Fibroblast of lung (primary cell): ENCODE results near the gene LMBRD1. TPM values are rescaled to one million over a fixed set of nuclear protein-coding genes. Genes with fewer than 3 reads are reported as not detected.
"Not testable (repeated sequence)": the region's sequence is repeated elsewhere in the genome, so short reads cannot be mapped to it uniquely, and the experiment has no call there.

Experiments used
- DNase-seq, 2 donors: peaks; one replicate each; pipeline versions ENCODE4 v3.0.0 to v3.0.0-alpha.2; 2010; ENCODE audit warnings: low read depth in 2 of 2
- H2AFZ ChIP-seq: 2 replicates; pipeline ENCODE4 v1.5.1; 2012; ENCODE audit warnings: low read length, control low read depth, inconsistent platforms
- H3K27ac ChIP-seq: 2 replicates; pipeline ENCODE4 v1.5.1; 2011; ENCODE audit warnings: low read length, control low read depth; ENCODE audit not compliant: insufficient read depth
- H3K27me3 ChIP-seq: 2 replicates; pipeline ENCODE4 v1.5.1; 2011; ENCODE audit warnings: mild to moderate bottlenecking, low read length; ENCODE audit not compliant: control insufficient read depth, insufficient read depth
- H3K36me3 ChIP-seq: 2 replicates; pipeline ENCODE4 v1.5.1; 2011; ENCODE audit warnings: low read length; ENCODE audit not compliant: control insufficient read depth, insufficient read depth
- H3K4me1 ChIP-seq: 2 replicates; pipeline ENCODE4 v1.5.1; 2011; ENCODE audit warnings: low read length; ENCODE audit not compliant: control insufficient read depth, insufficient read depth; ENCODE audit errors: extremely low read depth
- H3K4me2 ChIP-seq: 2 replicates; pipeline ENCODE4 v1.5.1; 2011; ENCODE audit warnings: low read length, control low read depth; ENCODE audit not compliant: insufficient read depth; ENCODE audit errors: extremely low read depth
- H3K4me3 ChIP-seq, 4 experiments: fragments of 200-600 bp in 1 of 4; sonication (generic) in 1 of 4; replicated peaks in 1 of 4; 2 replicates each; pipeline ENCODE4 v1.5.1; 2011 to 2016; ENCODE audit warnings: low read length in 4 of 4, low read depth in 3 of 4, mild to moderate bottlenecking in 3 of 4, control low read depth in 2 of 4, inconsistent platforms in 1 of 4, mixed read lengths in 1 of 4; ENCODE audit not compliant: insufficient read depth in 1 of 4; ENCODE audit errors: control extremely low read depth in 1 of 4
- H3K79me2 ChIP-seq: 2 replicates; pipeline ENCODE4 v1.5.1; 2012; ENCODE audit warnings: mild to moderate bottlenecking, low read length, inconsistent platforms; ENCODE audit not compliant: control insufficient read depth, insufficient read depth
- H3K9ac ChIP-seq: 2 replicates; pipeline ENCODE4 v1.5.1; 2011; ENCODE audit warnings: mild to moderate bottlenecking, low read length, control low read depth; ENCODE audit not compliant: insufficient read depth
- H3K9me3 ChIP-seq: 2 replicates; pipeline ENCODE4 v1.5.1; 2012; ENCODE audit warnings: low read depth, low read length; ENCODE audit not compliant: control insufficient read depth, insufficient read depth
- H4K20me1 ChIP-seq: 2 replicates; pipeline ENCODE4 v1.5.1; 2011; ENCODE audit warnings: low read length; ENCODE audit not compliant: control insufficient read depth, insufficient read depth; ENCODE audit errors: extremely low read depth
- CTCF ChIP-seq, 2 donors: IDR thresholded peaks in 1 of 2; conservative IDR thresholded peaks in 1 of 2; 1 replicate in 1 of 2; 2 replicates in 1 of 2; pipeline ENCODE4 v1.5.1; 2011 to 2012; ENCODE audit warnings: low read length in 2 of 2, control low read depth in 1 of 2, inconsistent platforms in 1 of 2, low read depth in 1 of 2, mild to moderate bottlenecking in 1 of 2
- EZH2 ChIP-seq: IDR thresholded peaks from 2 replicates; pipeline ENCODE4 v1.5.1; 2012; ENCODE audit warnings: low read length, control low read depth, mild to moderate bottlenecking; ENCODE audit errors: missing control alignments
- polyA plus RNA-seq, 2 donors: library from polyadenylated mRNA; depleted of rRNA in 1 of 2; stranded (reverse) in 1 of 2; unstranded in 1 of 2; fragments of >200 nt; gene quantifications; 2 replicates each; pipeline ENCODE4 v1.2.1, GENCODE V29; 2011 to 2012; ENCODE audit warnings: missing spikeins in 1 of 2
- total RNA-seq: library from RNA; depleted of rRNA; stranded (reverse); fragments of >200 nt; gene quantifications from 2 replicates; pipeline ENCODE4 v1.2.1, GENCODE V29; 2014

The LMBRD1 gene
- total and polyA plus RNA-seq, 2 donors (not counting 1 experiment from before 2014, with no cell fraction given) = 30.7 to 46.5 TPM

GRCh38 chr6:69680302-69680701, 116.5 kb downstream of the LMBRD1 start:
- TF ChIP-seq CTCF (conservative IDR thresholded peaks at IDR 0.05 in 1 of 2, IDR thresholded peaks at IDR 0.05 in 1 of 2; ENCODE audit: low read depth in 1 of 2, low read length in 2 of 2) (no peak), EZH2 (no peak)
- no peak overlapping the region for H3K27ac ChIP-seq

DNA sequence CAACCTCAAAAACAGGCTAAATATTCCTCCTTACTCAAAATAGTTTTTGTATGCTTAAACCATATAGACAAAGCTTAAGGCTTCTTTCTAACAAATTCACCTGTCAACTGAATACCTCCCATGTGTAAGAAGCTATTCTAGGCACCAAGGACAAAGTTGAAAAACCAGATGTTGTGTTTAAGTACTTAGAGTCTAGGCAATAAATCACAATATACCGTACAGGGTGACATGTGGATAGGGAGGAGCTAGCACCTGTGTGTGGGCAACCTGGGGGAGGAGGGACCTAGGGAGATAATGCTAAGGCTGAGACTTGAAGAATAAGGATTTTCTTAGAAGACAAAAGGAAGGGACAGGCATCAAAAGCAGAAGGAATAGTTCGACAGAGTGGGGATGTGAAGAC, 123.5 kb downstream of the LMBRD1 start:
- Histone ChIP-seq H3K9me3 (no peaks in the 10 kb centered on the region), H3K27me3 (no peaks in the 10 kb centered on the region), H3K79me2 (no peaks in the 10 kb centered on the region), H4K20me1 (no peaks in the 10 kb centered on the region), H3K4me1 (no peaks in the 10 kb centered on the region), H2AFZ (no peak overlapping the region), H3K4me3 (no peak overlapping the region), H3K4me2 (no peak overlapping the region), H3K27ac (no peak overlapping the region), H3K9ac (no peak overlapping the region), H3K36me3 (no peaks in the 10 kb centered on the region)
- DNase-seq = no peak
- TF ChIP-seq EZH2 (no peak), CTCF (conservative IDR thresholded peaks at IDR 0.05 in 1 of 2, IDR thresholded peaks at IDR 0.05 in 1 of 2; ENCODE audit: low read depth in 1 of 2, low read length in 2 of 2) (no peak)

More at GRCh38 chr6:69680302-69680701, 116.5 kb downstream of the LMBRD1 start:
- Histone ChIP-seq H3K9me3 (no peaks in the 10 kb centered on the region), H3K27me3 (no peaks in the 10 kb centered on the region), H3K9ac (no peak overlapping the region), H3K4me2 (no peak overlapping the region), H3K36me3 (no peaks in the 10 kb centered on the region), H4K20me1 (no peaks in the 10 kb centered on the region), H3K79me2 (no peaks in the 10 kb centered on the region), H3K4me1 (no peaks in the 10 kb centered on the region), H3K4me3 (no peak overlapping the region), H2AFZ (no peak overlapping the region)
- no peak for DNase-seq

DNA sequence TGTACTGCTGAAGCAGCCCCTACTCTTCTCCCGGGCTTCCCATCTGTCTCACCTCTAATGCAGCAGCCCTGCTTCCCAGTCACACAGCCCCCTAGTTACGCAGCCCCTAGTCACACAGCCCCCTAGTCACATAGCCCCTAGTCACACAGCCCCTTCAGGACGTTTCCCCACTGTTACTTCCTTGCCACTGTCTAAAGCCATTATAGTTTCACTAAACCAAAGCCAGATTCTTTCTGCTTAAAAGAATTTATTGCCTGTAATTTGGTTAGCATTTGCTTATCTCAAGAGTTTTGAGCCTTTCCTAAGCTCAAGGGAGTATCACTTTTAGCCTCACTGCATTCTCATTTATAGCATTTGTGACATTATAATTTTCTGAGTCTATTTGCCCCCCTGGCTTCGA, 127.9 kb downstream of the LMBRD1 start:
- Histone ChIP-seq H3K36me3 (no peaks in the 10 kb centered on the region), H3K27ac (no peak overlapping the region), H3K4me1 (no peaks in the 10 kb centered on the region), H3K4me2 (no peak overlapping the region), H4K20me1 (no peaks in the 10 kb centered on the region), H3K9ac (no peak overlapping the region), H2AFZ (no peak overlapping the region), H3K9me3 (no peaks in the 10 kb centered on the region), H3K79me2 (no peaks in the 10 kb centered on the region), H3K27me3 (no peaks in the 10 kb centered on the region), H3K4me3 (no peak overlapping the region)
- TF ChIP-seq EZH2 (no peak), CTCF (conservative IDR thresholded peaks at IDR 0.05 in 1 of 2, IDR thresholded peaks at IDR 0.05 in 1 of 2; ENCODE audit: low read depth in 1 of 2, low read length in 2 of 2) (no peak)
- DNase-seq = no peak

DNA sequence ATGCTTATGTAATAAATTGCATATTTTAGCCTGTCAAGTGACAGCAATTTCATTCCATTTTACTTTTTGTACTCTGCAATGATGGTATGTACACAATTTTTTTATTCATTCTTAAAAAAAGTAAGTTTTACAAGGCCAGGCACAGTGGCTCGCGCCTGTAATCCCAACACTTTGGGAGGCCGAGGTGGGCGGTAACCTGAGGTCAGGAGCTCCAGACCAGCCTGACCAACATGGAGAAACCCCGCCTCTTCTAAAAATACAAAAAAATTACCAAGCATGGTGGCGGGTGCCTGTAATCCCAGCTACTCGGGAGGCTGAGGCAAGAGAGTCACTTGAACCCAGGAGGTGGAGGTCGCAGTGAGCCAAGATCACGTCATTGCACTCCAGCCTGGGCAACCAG, 130.0 kb downstream of the LMBRD1 start:
- not testable (repeated sequence) for H3K4me3 ChIP-seq, H3K27ac ChIP-seq, H3K36me3 ChIP-seq, H2AFZ ChIP-seq, H3K4me1 ChIP-seq, H3K9ac ChIP-seq, H3K4me2 ChIP-seq, H3K27me3 ChIP-seq, H4K20me1 ChIP-seq, H3K79me2 ChIP-seq, H3K9me3 ChIP-seq, DNase-seq
